GM18861 (cell line): ENCODE data around the gene PRKCH.
"Not testable (repeated sequence)": the region's sequence is repeated elsewhere in the genome, so short reads cannot be mapped to it uniquely, and the experiment has no call there.

Experiments used
- ATAC-seq: cut with Tn5 transposase; IDR thresholded peaks from one replicate; pipeline ENCODE4 v1.9.1; 2021; ENCODE audit not compliant: unreplicated experiment

PRKCH gene

GRCh38 chr14:61451891-61452400 lies 130.6 kb downstream of the PRKCH start:
- ATAC-seq, result no peak

- ATAC-seq, result no peak
Measured at GRCh38 chr14:61452452-61452851, 131.1 kb downstream of the PRKCH start.

GRCh38 chr14:61453103-61453767 lies 131.9 kb downstream of the PRKCH start:
- no peak for ATAC-seq

- ATAC-seq, result no peak
Measured at GRCh38 chr14:61454545-61454944, 133.2 kb downstream of the PRKCH start.

GRCh38 chr14:61455351-61455750 lies 134.0 kb downstream of the PRKCH start:
- no peak for ATAC-seq

GRCh38 chr14:61456720-61457119 lies 135.3 kb downstream of the PRKCH start:
- peak; percentile 61 for ATAC-seq

- ATAC-seq, result no peak
Measured at GRCh38 chr14:61458766-61459165, 137.4 kb downstream of the PRKCH start.

GRCh38 chr14:61459229-61459628 lies 137.8 kb downstream of the PRKCH start:
- ATAC-seq, result no peak

- ATAC-seq, result no peak
Measured at GRCh38 chr14:61460063-61460462, 138.7 kb downstream of the PRKCH start.

GRCh38 chr14:61460718-61461611 lies 139.6 kb downstream of the PRKCH start:
- ATAC-seq, result no peak

- no peak for ATAC-seq
Measured at GRCh38 chr14:61461808-61462275, 140.5 kb downstream of the PRKCH start.

- ATAC-seq, result no peak
Measured at GRCh38 chr14:61462566-61463193, 141.3 kb downstream of the PRKCH start.

- no peak for ATAC-seq
Measured at GRCh38 chr14:61463664-61464285, 142.4 kb downstream of the PRKCH start.

- not testable (repeated sequence) for ATAC-seq
Measured at GRCh38 chr14:61464539-61465320, 143.4 kb downstream of the PRKCH start.

- no peak for ATAC-seq
Measured at GRCh38 chr14:61466249-61466904, 145.0 kb downstream of the PRKCH start.

- no peak for ATAC-seq
Measured at GRCh38 chr14:61466905-61467280, 145.5 kb downstream of the PRKCH start.

- ATAC-seq, result no peak
Measured at GRCh38 chr14:61467296-61467695, 145.9 kb downstream of the PRKCH start.

GRCh38 chr14:61468063-61468825 lies 146.9 kb downstream of the PRKCH start:
- ATAC-seq, result no peak

GRCh38 chr14:61469781-61470180 lies 148.4 kb downstream of the PRKCH start:
- ATAC-seq, result no peak
